ENCODE measurements around the gene WDR17. TPM values are rescaled to one million over a fixed set of nuclear protein-coding genes. Genes with fewer than 3 reads are reported as not detected.

Gene WDR17
- total RNA-seq, 4 donors from 2014 or later, result 5.6 to 12.8 (median 9.0) TPM

DNA sequence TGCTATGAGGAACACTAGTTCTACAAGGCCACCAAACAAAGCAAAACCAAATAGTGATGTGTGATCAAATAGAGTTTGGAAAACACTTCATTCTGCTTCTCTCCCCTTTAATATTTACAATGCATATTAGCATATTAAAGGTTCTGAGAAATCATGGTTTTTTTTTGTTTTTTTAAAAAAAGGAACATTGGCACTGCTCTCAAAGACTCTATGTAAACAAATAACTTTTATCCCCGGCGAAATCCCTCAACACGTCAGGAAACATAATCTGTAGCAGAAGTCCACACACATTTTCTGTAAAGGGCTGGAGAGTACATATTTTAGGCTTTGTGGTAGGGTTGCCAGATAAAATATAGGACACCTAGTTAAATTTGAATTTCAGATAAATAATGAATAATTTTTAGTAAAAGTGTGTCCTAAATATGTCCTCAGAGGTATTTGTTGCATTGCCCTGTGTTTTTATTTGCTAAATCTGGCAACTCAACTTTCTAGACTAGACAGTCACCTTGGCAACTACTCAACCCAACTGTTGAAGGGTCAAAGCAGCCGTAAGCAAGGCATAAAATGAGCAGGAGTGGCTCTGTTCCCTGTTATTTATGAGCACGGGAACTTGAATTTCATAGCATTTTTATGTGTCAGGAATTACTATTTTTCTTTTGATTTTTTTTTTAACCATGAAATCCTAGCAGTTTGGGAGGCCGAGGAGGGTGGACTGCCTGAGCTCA lies 121.2 kb downstream of the WDR17 start:
- TF ChIP-seq, protein P1, sequence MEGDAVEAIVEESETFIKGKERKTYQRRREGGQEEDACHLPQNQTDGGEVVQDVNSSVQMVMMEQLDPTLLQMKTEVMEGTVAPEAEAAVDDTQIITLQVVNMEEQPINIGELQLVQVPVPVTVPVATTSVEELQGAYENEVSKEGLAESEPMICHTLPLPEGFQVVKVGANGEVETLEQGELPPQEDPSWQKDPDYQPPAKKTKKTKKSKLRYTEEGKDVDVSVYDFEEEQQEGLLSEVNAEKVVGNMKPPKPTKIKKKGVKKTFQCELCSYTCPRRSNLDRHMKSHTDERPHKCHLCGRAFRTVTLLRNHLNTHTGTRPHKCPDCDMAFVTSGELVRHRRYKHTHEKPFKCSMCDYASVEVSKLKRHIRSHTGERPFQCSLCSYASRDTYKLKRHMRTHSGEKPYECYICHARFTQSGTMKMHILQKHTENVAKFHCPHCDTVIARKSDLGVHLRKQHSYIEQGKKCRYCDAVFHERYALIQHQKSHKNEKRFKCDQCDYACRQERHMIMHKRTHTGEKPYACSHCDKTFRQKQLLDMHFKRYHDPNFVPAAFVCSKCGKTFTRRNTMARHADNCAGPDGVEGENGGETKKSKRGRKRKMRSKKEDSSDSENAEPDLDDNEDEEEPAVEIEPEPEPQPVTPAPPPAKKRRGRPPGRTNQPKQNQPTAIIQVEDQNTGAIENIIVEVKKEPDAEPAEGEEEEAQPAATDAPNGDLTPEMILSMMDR (IDR thresholded peaks at IDR 0.05), result no peak
- TF ChIP-seq POLR2A (IDR thresholded peaks at IDR 0.05), result no peak
- no peak overlapping the region for H3K27ac ChIP-seq
- no peaks in the 10 kb centered on the region for H3K36me3 ChIP-seq
- DNase-seq, result no peak
- H3K9me3 ChIP-seq, result no peaks in the 10 kb centered on the region
- no peak overlapping the region for H3K4me3 ChIP-seq (replicated peaks in 1 of 3)
- H3K27me3 ChIP-seq, result no peaks in the 10 kb centered on the region
- 64 to 67% methylated on average over 6 of the region's 6 CpGs for WGBS, 2 donors
- H3K4me1 ChIP-seq, result peaks cover 0 to 3% of the 10 kb centered on the region in 2 donors
- intact Hi-C loops (cut with DNase I), result no loop called here

DNA sequence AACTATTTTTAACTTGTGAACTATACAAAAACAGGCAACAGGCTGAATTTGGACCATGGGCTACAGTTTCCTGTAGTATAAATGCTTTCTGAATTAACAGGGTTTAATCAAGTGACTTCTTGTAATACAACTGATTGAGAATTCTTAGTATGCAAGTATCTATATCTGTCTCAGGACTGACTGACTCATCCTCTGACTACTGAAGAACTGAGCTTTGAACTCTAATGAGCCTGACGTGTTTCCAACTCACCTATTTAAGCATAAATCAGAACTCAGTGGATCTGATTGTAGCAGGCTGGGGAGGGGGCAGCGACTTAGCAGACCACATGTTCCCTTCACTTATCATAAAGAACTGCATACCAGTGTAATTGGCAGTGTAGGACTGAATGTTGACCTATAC lies 122.0 kb downstream of the WDR17 start:
- DNase-seq, result no peak
- Histone ChIP-seq H3K27ac (no peak overlapping the region), H3K9me3 (no peaks in the 10 kb centered on the region), H3K27me3 (no peaks in the 10 kb centered on the region), H3K36me3 (no peaks in the 10 kb centered on the region), H3K4me1 (peaks cover 0 to 3% of the 10 kb centered on the region in 2 donors), H3K4me3 (replicated peaks in 1 of 3) (no peak overlapping the region)
- WGBS, 2 donors, result 76 to 89% methylated on average over 2 of the region's 2 CpGs
- no peak for TF ChIP-seq POLR2A (IDR thresholded peaks at IDR 0.05)
- TF ChIP-seq, protein P1 (IDR thresholded peaks at IDR 0.05), result no peak
- intact Hi-C loops (cut with DNase I), result no loop called here

DNA sequence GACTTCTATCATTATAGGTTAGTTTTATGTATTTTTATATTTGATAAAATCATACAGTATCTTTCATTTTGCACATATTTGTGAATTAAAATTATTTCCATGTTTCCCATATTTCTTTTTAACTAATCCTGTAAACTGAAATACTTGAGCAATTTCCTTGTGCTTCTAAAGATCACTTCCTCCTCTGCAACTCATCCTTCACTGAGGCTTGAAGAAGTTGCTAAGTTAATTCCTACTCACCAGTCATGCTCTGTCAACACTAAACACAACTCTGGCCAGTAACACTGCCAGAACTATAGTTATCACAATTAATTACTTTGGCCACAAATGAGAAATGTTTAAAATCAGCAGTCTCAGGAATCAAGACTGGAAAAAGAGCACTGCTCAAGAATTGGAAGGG lies 123.0 kb downstream of the WDR17 start:
- Histone ChIP-seq H3K9me3 (no peaks in the 10 kb centered on the region), H3K4me3 (replicated peaks in 1 of 3) (no peak overlapping the region), H3K27me3 (no peaks in the 10 kb centered on the region), H3K4me1 (peaks cover 0 to 3% of the 10 kb centered on the region in 2 donors), H3K27ac (no peak overlapping the region), H3K36me3 (no peaks in the 10 kb centered on the region)
- TF ChIP-seq, protein P1 (IDR thresholded peaks at IDR 0.05), result no peak
- no peak for TF ChIP-seq POLR2A (IDR thresholded peaks at IDR 0.05)
- DNase-seq, result no peak
- intact Hi-C loops (cut with DNase I), result no loop called here

DNA sequence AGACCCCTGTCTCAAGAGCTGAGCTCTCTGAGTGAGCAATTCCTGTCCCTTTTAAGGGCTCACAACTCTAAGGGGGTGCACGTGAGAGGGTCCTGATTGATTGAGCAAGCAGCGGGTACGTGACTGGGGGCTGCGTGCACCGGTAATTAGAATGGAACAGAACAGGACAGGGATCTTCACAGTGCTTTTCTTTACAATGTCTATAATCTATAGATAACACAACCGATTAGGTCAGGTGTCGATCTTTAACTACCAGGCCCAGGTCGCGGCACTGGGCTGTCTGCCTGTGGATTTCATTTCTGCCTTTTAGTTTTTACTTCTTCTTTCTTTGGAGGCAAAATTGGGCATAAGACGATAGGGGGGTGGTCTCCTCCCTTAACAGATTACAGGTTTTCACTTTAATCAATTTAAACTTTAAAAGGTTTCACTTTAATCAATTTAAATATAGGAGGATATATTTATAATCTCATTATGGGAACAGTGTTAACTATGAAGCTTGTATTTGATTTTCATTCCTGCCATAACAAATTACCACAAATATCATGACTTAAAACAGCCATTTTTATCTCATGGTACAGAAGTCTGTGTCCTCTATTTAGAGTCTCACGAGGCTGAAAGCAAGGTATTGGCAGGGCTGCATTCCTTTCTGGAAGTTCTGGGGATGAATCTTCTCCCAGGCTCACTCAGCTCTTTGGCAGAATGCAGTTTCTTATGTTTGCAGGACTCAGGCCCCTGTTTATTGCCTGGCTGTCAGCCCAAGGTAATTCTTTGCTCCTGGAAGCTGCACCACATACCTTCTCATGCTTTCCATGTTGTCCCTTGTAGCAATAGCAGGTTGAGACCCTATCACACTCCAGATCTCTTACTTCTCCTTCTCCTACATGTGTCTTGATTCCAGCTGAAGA lies 124.5 kb downstream of the WDR17 start:
- WGBS, 2 donors, result 76 to 80% methylated on average over 11 of the region's 11 CpGs
- intact Hi-C loops (cut with DNase I), result no loop called here

More for the DNA sequence above, 124.5 kb downstream of the WDR17 start:
- TF ChIP-seq, protein P1 (IDR thresholded peaks at IDR 0.05), result no peak
- no peak for TF ChIP-seq POLR2A (IDR thresholded peaks at IDR 0.05)
- H3K4me3 ChIP-seq (replicated peaks in 1 of 3), result no peak overlapping the region
- no peaks in the 10 kb centered on the region for H3K27me3 ChIP-seq
- H3K4me1 ChIP-seq, result peaks cover 0 to 3% of the 10 kb centered on the region in 2 donors
- H3K9me3 ChIP-seq, result no peaks in the 10 kb centered on the region
- no peak overlapping the region for H3K27ac ChIP-seq
- no peaks in the 10 kb centered on the region for H3K36me3 ChIP-seq
- no peak for DNase-seq
